22Rv1 (cell line): Measurements from ENCODE around the gene TNRC6B.

Source experiments
- H3K27ac ChIP-seq: fragments of 450-650 bp; 2 replicates; pipeline ENCODE4 v1.5.1; 2017
- ZFX ChIP-seq: fragments of 450-650 bp; IDR thresholded peaks from 2 replicates; pipeline ENCODE4 v1.6.1; 2017; ENCODE audit warnings: antibody characterized with exemption, borderline replicate concordance
- TF ChIP-seq, protein P1 (sequence below): fragments of 450-650 bp; IDR thresholded peaks from 2 replicates; pipeline ENCODE4 v1.5.1; 2017; ENCODE audit warnings: mild to moderate bottlenecking

Gene TNRC6B, protein sequence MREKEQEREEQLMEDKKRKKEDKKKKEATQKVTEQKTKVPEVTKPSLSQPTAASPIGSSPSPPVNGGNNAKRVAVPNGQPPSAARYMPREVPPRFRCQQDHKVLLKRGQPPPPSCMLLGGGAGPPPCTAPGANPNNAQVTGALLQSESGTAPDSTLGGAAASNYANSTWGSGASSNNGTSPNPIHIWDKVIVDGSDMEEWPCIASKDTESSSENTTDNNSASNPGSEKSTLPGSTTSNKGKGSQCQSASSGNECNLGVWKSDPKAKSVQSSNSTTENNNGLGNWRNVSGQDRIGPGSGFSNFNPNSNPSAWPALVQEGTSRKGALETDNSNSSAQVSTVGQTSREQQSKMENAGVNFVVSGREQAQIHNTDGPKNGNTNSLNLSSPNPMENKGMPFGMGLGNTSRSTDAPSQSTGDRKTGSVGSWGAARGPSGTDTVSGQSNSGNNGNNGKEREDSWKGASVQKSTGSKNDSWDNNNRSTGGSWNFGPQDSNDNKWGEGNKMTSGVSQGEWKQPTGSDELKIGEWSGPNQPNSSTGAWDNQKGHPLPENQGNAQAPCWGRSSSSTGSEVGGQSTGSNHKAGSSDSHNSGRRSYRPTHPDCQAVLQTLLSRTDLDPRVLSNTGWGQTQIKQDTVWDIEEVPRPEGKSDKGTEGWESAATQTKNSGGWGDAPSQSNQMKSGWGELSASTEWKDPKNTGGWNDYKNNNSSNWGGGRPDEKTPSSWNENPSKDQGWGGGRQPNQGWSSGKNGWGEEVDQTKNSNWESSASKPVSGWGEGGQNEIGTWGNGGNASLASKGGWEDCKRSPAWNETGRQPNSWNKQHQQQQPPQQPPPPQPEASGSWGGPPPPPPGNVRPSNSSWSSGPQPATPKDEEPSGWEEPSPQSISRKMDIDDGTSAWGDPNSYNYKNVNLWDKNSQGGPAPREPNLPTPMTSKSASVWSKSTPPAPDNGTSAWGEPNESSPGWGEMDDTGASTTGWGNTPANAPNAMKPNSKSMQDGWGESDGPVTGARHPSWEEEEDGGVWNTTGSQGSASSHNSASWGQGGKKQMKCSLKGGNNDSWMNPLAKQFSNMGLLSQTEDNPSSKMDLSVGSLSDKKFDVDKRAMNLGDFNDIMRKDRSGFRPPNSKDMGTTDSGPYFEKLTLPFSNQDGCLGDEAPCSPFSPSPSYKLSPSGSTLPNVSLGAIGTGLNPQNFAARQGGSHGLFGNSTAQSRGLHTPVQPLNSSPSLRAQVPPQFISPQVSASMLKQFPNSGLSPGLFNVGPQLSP (N-terminal part only)

DNA sequence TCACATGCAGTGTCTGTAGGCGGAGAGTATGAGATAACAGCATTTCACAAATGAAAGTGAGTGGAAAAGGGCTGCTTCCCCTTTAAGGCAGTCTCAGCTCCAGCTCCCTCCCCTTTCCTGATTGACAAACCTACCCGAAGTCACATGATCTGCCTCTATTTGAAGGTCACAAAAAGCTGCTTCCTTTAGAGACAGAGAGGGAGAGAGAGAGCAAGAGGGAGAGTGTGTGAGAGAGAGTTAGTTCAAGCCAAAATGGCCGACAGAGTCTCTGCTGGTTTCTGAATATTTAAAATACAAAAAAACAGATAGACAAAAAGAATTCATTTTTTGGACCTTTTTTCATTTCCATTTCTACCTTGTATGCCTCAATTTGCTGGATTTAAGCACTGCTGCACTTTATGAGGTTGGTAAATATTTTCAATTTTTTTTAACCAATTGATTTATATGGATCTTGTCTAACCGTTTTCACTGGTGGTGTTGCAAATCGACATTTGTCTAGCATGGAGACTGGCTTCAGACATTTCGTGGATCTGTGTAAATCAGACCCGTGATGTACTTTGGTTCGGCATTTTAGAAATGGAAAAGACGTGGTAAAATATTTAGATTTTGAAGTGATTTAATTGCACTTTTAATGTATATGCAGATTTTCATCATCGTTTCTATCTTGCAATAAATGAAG lies at the start of gene TNRC6B:
TSS of gene TNRC6B (plus strand) at position 188 of the 679 bp plus-strand sequence. CDS start at position 399, 211 bp downstream.
- no peak for TF ChIP-seq ZFX
- TF ChIP-seq, protein P1, sequence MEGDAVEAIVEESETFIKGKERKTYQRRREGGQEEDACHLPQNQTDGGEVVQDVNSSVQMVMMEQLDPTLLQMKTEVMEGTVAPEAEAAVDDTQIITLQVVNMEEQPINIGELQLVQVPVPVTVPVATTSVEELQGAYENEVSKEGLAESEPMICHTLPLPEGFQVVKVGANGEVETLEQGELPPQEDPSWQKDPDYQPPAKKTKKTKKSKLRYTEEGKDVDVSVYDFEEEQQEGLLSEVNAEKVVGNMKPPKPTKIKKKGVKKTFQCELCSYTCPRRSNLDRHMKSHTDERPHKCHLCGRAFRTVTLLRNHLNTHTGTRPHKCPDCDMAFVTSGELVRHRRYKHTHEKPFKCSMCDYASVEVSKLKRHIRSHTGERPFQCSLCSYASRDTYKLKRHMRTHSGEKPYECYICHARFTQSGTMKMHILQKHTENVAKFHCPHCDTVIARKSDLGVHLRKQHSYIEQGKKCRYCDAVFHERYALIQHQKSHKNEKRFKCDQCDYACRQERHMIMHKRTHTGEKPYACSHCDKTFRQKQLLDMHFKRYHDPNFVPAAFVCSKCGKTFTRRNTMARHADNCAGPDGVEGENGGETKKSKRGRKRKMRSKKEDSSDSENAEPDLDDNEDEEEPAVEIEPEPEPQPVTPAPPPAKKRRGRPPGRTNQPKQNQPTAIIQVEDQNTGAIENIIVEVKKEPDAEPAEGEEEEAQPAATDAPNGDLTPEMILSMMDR = no peak
- peak within 1 kb of the TSS; percentile 77 for H3K27ac ChIP-seq

DNA sequence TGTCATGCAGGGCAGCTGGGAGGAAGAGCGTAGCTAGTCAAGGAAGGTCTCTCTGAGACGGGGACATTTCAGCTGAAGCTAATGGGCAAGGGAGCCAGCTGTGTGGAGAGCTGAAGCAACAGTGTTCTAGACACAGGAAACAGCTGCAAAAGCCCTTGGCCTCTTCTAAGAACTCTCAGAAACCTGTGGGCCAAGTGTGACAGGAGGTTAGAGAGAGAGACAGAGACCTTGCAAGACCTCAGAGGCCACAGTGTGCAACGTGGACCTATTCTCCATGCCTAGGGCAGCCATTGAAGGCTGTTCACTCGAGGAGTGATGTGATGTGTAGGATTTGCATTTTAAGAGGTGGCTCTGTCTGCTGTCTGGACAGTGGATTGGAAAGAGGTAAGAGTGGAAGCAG lies 48.7 kb upstream of the TNRC6B start:
- no peak for TF ChIP-seq ZFX
- TF ChIP-seq, protein P1 = no peak
- H3K27ac ChIP-seq = no peak overlapping the region

DNA sequence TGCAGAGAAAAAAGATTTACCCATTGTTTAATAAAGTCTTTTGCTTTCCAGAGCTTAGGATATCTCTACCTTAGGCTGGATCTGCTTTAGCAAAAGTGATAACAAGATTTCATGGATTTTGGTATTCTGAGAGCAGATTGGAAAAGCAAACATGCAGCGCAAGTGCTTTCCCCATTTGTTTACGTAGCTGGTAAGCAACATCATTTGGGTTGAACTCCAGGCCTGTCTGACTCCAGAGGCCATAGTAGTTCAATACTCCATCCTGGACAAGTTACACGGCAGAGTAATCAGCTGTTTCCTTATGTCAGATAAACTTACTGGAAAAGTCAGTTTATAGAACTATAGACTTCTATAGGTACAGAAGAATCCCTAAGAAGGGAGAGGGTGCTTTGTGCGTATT lies 40.6 kb upstream of the TNRC6B start:
- TF ChIP-seq, protein P1 = no peak
- no peak for TF ChIP-seq ZFX
- H3K27ac ChIP-seq = no peak overlapping the region

DNA sequence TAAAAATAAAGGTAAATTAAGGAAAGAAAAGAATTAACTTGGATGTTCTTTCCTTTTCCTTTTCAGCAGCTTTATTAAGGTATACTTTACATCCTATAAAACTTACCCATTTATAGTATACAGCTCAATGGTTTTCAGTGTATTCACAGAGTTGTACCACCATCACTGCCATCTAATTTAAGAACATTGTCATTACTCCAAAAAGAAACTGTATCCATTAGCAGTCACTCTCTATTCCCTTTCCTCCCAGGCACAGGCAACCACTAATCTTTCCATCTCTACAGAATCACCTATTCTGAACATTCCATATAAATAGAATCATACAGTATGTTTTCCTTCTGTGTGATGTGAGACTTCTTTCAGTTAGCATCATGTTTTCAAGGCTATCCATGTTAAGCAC lies 38.9 kb upstream of the TNRC6B start:
- TF ChIP-seq ZFX = no peak
- TF ChIP-seq, protein P1 = no peak
- no peak overlapping the region for H3K27ac ChIP-seq

DNA sequence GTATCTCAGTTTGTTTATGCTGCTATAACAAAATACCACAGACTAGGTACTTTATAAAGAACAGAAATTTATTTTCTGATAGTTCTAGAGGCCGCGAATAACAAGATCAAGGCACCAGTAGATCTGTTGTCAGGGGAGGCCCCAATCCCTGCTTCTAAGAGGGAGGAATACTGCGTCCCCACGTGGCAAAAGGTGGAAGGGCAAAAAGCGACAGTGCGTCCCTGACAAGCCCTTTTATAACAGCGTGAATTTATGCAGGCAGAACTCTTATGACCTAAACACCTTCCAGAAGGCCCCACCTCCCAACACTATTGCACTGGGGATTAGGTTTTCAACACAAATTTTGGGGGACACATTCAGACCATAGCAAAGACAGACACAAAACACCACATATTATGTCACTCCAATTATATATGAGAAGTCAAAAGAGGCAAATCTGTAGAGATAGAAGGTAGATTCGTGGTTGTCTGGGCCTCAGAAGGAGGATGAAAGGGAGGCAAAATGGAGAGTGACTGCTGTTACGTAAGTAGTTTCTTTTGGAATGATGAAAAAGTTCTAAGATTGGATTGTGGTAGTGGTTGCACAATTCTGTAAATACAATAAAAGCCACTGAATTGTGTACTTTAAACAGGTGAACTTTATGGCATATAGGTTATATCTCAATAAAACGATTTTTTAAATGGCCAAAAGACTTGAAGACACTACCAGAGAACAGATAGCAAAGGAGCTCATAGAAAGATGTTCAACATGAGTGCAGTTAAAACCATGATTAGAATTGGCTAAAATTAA lies 30.1 kb upstream of the TNRC6B start:
- no peak for TF ChIP-seq ZFX
- TF ChIP-seq, protein P1 = no peak
- H3K27ac ChIP-seq = no peak overlapping the region

DNA sequence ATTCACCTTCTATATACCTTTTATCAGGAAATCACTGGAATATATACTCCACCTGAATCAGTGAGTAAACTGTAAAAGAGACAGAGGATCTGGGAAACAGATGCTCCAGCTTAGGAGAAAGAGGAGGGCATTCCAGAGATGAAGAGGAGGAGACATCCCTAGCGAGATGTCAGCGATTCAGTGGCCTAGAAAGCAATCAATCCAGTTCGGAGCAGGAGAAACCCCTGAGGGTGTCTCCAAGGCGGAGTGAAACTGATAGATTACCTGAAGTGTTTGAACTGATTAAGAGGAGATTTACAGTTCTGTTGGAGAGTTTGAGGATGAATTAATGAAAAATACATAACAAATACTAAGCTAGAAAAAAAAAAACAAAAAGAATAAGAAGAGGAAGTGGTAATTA lies 24.5 kb upstream of the TNRC6B start:
- no peak for TF ChIP-seq ZFX
- TF ChIP-seq, protein P1 = no peak
- no peak overlapping the region for H3K27ac ChIP-seq
